DND-41 (cell line): Measurements from ENCODE around the gene MAP1A.

ENCODE experiments used
- ATAC-seq: fragments of 200-7000 bp; cut with Tn5 transposase; 3 replicates; pipeline ENCODE4 v1.9.1; 2021; ENCODE audit warnings: low read depth; ENCODE audit not compliant: insufficient read depth
- DNase-seq: peaks from one replicate; pipeline ENCODE4 v3.0.0-alpha.2; 2020
- H2AFZ ChIP-seq: 2 replicates; pipeline ENCODE4 v1.6.0; 2012; ENCODE audit warnings: low read depth, low read length
- H3K27ac ChIP-seq: 2 replicates; pipeline ENCODE4 v1.5.1; 2012; ENCODE audit warnings: low read length, inconsistent platforms
- H3K27me3 ChIP-seq: fragments of 200-600 bp; sonication (generic); 2 replicates; pipeline ENCODE4 v1.6.0; 2012; ENCODE audit warnings: low read length, mild to moderate bottlenecking, inconsistent platforms; ENCODE audit not compliant: insufficient read depth, poor library complexity
- H3K36me3 ChIP-seq: 2 replicates; pipeline ENCODE4 v1.5.1; 2012; ENCODE audit warnings: low read length, inconsistent platforms; ENCODE audit not compliant: insufficient read depth
- H3K4me1 ChIP-seq: 2 replicates; pipeline ENCODE4 v1.5.1; 2012; ENCODE audit warnings: mild to moderate bottlenecking, low read length; ENCODE audit not compliant: insufficient read depth
- H3K4me2 ChIP-seq: 2 replicates; pipeline ENCODE4 v1.6.0; 2012; ENCODE audit warnings: mild to moderate bottlenecking, moderate library complexity, low read length, inconsistent platforms; ENCODE audit not compliant: insufficient read depth
- H3K4me3 ChIP-seq, 2 experiments: fragments of 200-600 bp in 1 of 2; shearing (Covaris generic) in 1 of 2; 2 replicates each; pipeline ENCODE4 v1.5.1; 2012 to 2016; ENCODE audit warnings: inconsistent platforms in 2 of 2, low read length in 2 of 2, mild to moderate bottlenecking in 2 of 2, low read depth in 1 of 2, moderate library complexity in 1 of 2
- H3K79me2 ChIP-seq: 2 replicates; pipeline ENCODE4 v1.6.0; 2012; ENCODE audit warnings: low read length, inconsistent platforms; ENCODE audit not compliant: insufficient read depth
- H3K9ac ChIP-seq: 2 replicates; pipeline ENCODE4 v1.6.0; 2012; ENCODE audit warnings: low read depth, mild to moderate bottlenecking, inconsistent platforms, low read length, moderate library complexity
- H3K9me3 ChIP-seq: 2 replicates; pipeline ENCODE4 v1.5.1; 2012; ENCODE audit warnings: low read length, moderate library complexity, mild to moderate bottlenecking, inconsistent platforms; ENCODE audit not compliant: insufficient read depth, severe bottlenecking
- H4K20me1 ChIP-seq: 2 replicates; pipeline ENCODE4 v1.6.0; 2012; ENCODE audit warnings: low read length; ENCODE audit not compliant: insufficient read depth
- CTCF ChIP-seq: IDR thresholded peaks from 2 replicates; pipeline ENCODE4 v1.5.1; 2012; ENCODE audit warnings: borderline replicate concordance, low read length, moderate library complexity, mild to moderate bottlenecking; ENCODE audit not compliant: poor library complexity, severe bottlenecking; ENCODE audit errors: extremely low read depth
- EZH2 ChIP-seq: IDR thresholded peaks from 3 replicates; pipeline ENCODE4 v1.6.1; 2012; ENCODE audit warnings: borderline replicate concordance, low read depth, mild to moderate bottlenecking, moderate library complexity, low read length, inconsistent platforms; ENCODE audit not compliant: severe bottlenecking

Gene MAP1A

GRCh38 chr15:43508991-43509659 lies 8.3 kb upstream of the MAP1A start:
- Histone ChIP-seq H3K4me3 (peak overlapping the region in 1 of 2 experiments; percentile 90; a peak in 2 of 4 replicates), H3K27me3 (no peaks in the 10 kb centered on the region), H3K36me3 (no peaks in the 10 kb centered on the region), H4K20me1 (no peaks in the 10 kb centered on the region), H3K4me2 (peak overlapping the region; percentile 85), H2AFZ (peak overlapping the region; percentile 31; the same call in 1 of the 2 replicates), H3K4me1 (peaks cover 52% of the 10 kb centered on the region), H3K79me2 (peaks cover 20% of the 10 kb centered on the region), H3K27ac (peak overlapping the region; percentile 99), H3K9ac (peak overlapping the region; percentile 90), H3K9me3 (no peaks in the 10 kb centered on the region)
- ATAC-seq (no peak), DNase-seq (no peak)
- TF ChIP-seq EZH2 (no peak), CTCF (no peak)

- Histone ChIP-seq H2AFZ (peak overlapping the region; percentile 98), H3K9ac (peak overlapping the region; percentile 90), H3K79me2 (peaks cover 20% of the 10 kb centered on the region), H3K9me3 (no peaks in the 10 kb centered on the region), H3K36me3 (no peaks in the 10 kb centered on the region), H3K4me3 (peak overlapping the region; percentile 70 to 90; a peak in 3 of 4 replicates), H3K4me2 (peak overlapping the region; percentile 85), H3K27me3 (no peaks in the 10 kb centered on the region), H3K4me1 (peaks cover 58% of the 10 kb centered on the region), H3K27ac (peak overlapping the region; percentile 99), H4K20me1 (no peaks in the 10 kb centered on the region)
- DNase-seq, result no peak
- TF ChIP-seq CTCF (no peak), EZH2 (no peak)
- no peak for ATAC-seq
Observed at GRCh38 chr15:43509660-43510199, 7.7 kb upstream of the MAP1A start.

DNA sequence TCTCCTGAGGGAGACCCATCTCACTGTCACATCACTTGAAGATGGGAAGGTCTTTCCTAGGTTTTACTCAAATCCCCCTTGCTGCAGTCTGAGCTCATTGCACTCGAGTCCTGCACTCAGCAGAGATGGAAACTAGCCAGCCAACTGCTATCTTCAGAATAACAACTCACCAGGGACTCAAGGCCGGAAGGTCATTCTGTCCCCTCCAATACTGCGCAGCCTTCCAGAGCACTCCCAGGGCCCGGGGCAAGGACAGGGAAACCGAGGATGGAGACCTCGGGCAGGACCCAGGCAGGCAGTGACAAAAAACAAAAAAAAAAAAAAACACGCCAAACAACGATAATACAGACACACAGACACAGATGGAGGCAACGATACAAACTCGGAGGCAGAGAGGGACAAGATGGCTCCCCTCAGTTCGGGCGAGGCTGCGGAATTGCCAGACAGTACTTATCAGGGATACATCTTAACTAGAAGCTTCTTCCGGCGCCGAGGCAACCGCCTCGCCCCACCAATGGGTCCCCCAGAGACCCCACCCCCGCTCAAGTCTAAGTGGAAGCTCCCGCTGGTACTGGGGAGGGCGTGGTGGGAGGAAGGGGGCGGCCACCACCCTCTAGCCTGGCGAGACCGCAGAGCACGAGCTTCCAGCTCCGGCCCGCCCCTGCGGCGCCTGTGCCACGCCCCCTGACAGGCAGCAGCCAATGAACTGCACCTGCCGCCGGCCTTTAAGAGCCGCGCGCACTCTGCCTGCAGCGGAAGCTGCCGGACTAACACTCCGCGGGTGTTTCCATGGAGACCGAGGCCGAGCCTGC lies 7.0 kb upstream of the MAP1A start:
- ATAC-seq (peak; percentile 84), DNase-seq (peak; percentile 99)
- peak overlapping the region; percentile 98 for H2AFZ ChIP-seq
- peak overlapping the region; percentile 90 for H3K9ac ChIP-seq
- peak overlapping the region; percentile 99 for H3K27ac ChIP-seq
- H3K4me3 ChIP-seq, result peak overlapping the region; percentile 70 to 90
- peaks cover 64% of the 10 kb centered on the region for H3K4me1 ChIP-seq
- no peaks in the 10 kb centered on the region for H4K20me1 ChIP-seq
- TF ChIP-seq EZH2 (no peak), CTCF (peak; percentile 48)
- peaks cover 20% of the 10 kb centered on the region for H3K79me2 ChIP-seq
- H3K9me3 ChIP-seq, result no peaks in the 10 kb centered on the region
- no peaks in the 10 kb centered on the region for H3K36me3 ChIP-seq
- H3K4me2 ChIP-seq, result peak overlapping the region; percentile 85
- no peaks in the 10 kb centered on the region for H3K27me3 ChIP-seq
